Measurements from ENCODE around the gene MB21D2. TPM values are rescaled to one million over a fixed set of nuclear protein-coding genes. Genes with fewer than 3 reads are reported as not detected.
"Not testable (repeated sequence)": the region's sequence is repeated elsewhere in the genome, so short reads cannot be mapped to it uniquely, and the experiment has no call there.

The MB21D2 gene
- total and polyA plus RNA-seq, 10 donors = 0.59 to 3.5 (median 2.0) TPM

DNA sequence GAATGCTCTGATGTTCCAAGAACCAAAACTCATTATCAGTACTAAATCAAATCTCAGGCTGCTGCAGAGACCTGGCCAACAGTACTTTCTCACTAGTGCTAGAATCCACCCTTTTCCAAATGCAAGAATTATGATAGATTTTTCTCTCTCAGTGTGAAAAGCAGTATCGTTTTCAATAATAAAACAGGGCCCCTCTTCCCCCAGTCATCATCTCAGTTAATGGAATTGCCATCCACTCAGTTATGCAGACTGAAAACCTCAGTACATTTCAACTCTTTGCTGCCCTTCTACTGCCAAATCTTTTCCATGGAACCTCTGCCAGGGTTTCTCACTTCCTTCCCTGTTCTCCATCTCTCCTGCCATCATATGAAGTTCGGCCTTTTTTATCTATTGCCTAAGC, 117.9 kb downstream of the MB21D2 start:
- no peak for TF ChIP-seq POLR2AphosphoS5 (IDR thresholded peaks at IDR 0.05)
- Histone ChIP-seq H3K27me3 (replicated peaks in 1 of 7) (no peaks in the 10 kb centered on the region), H3K27ac (no peak overlapping the region), H3K4me3 (no peak overlapping the region), H3K4me1 (no peaks in the 10 kb centered on the region), H3K9me3 (no peaks in the 10 kb centered on the region), H3K36me3 (peaks cover 0 to 7% (median 0%) of the 10 kb centered on the region in 6 donors)
- no peak for DNase-seq
- intact Hi-C loops (cut with DNase I; ENCODE audit: low total_unique reads) = loop anchor here (5.0 kb wide), 1 partner anchor 332 kb away; no protein-coding TSS in a partner anchor
- WGBS, 5 donors = 69 to 91% (median 78%) methylated on average over 2 of the region's 2 CpGs

DNA sequence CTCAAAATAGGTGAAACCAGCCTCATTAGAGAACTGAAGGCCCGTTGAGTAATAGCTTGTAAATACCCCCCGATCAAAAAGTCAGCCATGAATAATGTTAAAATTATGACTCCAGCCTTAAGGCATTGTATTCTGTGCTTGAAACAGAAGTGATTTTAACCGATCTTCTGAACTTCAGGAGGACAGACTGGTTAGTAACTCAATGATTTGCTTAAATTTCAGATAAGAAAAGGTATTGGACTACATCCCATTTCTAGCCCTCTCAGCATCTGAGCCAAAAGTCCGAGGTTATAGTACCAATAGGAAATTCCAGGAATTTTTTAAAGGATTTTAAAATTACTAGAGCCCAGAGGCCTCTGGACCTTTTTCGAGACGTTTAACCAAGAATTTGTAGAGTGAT, 122.6 kb downstream of the MB21D2 start:
- no peak overlapping the region for H3K4me3 ChIP-seq
- no peak overlapping the region for H3K27ac ChIP-seq
- H3K36me3 ChIP-seq = peaks cover 0 to 7% (median 0%) of the 10 kb centered on the region in 6 donors
- H3K4me1 ChIP-seq = no peaks in the 10 kb centered on the region
- intact Hi-C loops (cut with DNase I; ENCODE audit: low total_unique reads) = no loop called here
- TF ChIP-seq POLR2A (IDR thresholded peaks at IDR 0.05) (no peak), POLR2AphosphoS5 (IDR thresholded peaks at IDR 0.05) (no peak)
- TF ChIP-seq, protein P1, sequence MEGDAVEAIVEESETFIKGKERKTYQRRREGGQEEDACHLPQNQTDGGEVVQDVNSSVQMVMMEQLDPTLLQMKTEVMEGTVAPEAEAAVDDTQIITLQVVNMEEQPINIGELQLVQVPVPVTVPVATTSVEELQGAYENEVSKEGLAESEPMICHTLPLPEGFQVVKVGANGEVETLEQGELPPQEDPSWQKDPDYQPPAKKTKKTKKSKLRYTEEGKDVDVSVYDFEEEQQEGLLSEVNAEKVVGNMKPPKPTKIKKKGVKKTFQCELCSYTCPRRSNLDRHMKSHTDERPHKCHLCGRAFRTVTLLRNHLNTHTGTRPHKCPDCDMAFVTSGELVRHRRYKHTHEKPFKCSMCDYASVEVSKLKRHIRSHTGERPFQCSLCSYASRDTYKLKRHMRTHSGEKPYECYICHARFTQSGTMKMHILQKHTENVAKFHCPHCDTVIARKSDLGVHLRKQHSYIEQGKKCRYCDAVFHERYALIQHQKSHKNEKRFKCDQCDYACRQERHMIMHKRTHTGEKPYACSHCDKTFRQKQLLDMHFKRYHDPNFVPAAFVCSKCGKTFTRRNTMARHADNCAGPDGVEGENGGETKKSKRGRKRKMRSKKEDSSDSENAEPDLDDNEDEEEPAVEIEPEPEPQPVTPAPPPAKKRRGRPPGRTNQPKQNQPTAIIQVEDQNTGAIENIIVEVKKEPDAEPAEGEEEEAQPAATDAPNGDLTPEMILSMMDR (IDR thresholded peaks at IDR 0.05 in 8 of 11, conservative IDR thresholded peaks at IDR 0.05 in 3 of 11) = no peak
- H3K27me3 ChIP-seq (replicated peaks in 1 of 7) = no peaks in the 10 kb centered on the region
- DNase-seq = no peak
- 67 to 84% (median 75%) methylated on average over 6 of the region's 6 CpGs for WGBS, 5 donors
- no peaks in the 10 kb centered on the region for H3K9me3 ChIP-seq

DNA sequence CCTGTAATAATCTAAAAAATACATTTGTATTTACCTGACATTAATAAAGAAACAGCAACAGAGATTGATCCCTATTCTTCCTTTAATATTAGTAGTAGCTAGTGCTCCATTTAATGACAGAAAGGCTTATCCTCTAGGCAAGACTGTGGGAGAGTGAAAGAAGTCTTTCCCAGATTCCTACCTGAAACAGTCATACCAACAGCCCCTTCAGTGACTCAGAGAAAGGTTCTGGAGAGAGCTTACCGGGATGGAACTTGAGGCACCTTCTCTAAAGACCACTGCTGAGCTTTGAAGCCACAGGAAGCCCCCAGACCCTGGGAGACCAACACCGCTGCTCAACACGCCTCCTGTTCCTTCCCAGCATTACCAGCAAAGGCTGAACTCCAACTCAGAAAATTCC, 123.4 kb downstream of the MB21D2 start:
- Histone ChIP-seq H3K4me1 (no peaks in the 10 kb centered on the region), H3K9me3 (no peaks in the 10 kb centered on the region), H3K4me3 (no peak overlapping the region), H3K27ac (no peak overlapping the region), H3K36me3 (peaks cover 0 to 7% (median 0%) of the 10 kb centered on the region in 6 donors), H3K27me3 (replicated peaks in 1 of 7) (no peaks in the 10 kb centered on the region)
- intact Hi-C loops (cut with DNase I; ENCODE audit: low total_unique reads) = no loop called here
- WGBS, 5 donors = 82 to 89% (median 85%) methylated on average over 3 of the region's 3 CpGs
- DNase-seq = no peak
- no peak for TF ChIP-seq POLR2A (IDR thresholded peaks at IDR 0.05)
- no peak for TF ChIP-seq POLR2AphosphoS5 (IDR thresholded peaks at IDR 0.05)
- TF ChIP-seq, protein P1 (IDR thresholded peaks at IDR 0.05 in 8 of 11, conservative IDR thresholded peaks at IDR 0.05 in 3 of 11) = no peak

DNA sequence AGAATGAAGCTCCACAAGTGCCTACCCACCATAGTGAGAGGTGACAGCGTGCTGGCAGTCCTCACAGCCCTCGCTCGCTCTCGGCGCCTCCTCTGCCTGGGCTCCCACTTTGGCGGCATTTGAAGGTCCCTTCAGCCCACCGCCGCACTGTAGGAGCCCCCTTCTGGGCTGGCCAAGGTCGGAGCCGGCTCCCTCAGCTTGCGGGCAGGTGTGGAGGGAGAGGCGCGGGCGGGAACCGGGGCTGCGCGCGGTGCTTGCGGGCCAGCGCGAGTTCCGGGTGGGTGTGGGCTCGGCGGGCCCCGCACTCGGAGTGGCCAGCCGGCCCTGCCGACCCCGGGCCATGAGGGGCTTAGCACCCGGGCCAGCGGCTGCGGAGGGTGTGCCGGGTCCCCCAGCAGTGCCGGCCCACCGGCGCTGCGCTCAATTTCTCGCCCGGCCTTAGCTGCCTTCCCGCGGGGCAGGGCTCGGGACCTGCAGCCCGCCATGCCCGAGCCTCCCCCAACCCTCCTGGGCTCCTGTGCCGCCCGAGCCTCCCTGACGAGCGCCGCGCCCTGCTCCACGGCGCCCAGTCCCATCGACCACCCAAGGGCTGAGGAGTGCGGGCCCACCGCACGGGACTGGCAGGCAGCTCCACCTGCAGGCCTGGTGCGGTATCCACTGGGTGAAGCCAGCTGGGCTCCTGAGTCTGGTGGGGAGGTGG, 128.7 kb downstream of the MB21D2 start:
- H3K9me3 ChIP-seq; intact Hi-C loops (cut with DNase I; ENCODE audit: low total_unique reads); DNase-seq; H3K4me1 ChIP-seq; H3K36me3 ChIP-seq; H3K27me3 ChIP-seq (replicated peaks in 1 of 7); H3K4me3 ChIP-seq; H3K27ac ChIP-seq: not testable (repeated sequence)
- WGBS, 5 donors = 91 to 96% (median 94%) methylated on average over 25 to 57 of the region's 57 CpGs

DNA sequence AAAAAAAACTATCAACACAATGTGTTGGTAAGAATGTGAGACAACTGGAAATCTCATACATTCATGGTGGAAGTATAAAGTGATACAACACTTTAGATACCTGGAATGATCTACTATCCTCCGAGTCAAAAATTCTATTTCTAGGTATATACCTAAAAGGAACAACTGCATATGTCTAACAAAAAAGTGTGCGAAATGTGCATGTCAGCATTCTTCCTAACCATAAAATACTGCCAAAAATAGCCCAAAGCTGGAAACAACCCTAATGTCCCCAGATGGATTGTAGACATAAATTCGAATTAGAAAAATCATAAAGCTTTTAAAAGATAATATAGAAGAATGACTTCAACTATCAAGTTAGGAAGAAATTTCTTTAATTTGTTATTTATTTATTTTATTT, 139.1 kb downstream of the MB21D2 start:
- TF ChIP-seq POLR2A (IDR thresholded peaks at IDR 0.05) (no peak), POLR2AphosphoS5 (IDR thresholded peaks at IDR 0.05) (no peak)
- TF ChIP-seq, protein P1 (IDR thresholded peaks at IDR 0.05 in 8 of 11, conservative IDR thresholded peaks at IDR 0.05 in 3 of 11) = no peak
- Histone ChIP-seq H3K4me3 (no peak overlapping the region), H3K4me1 (no peaks in the 10 kb centered on the region), H3K9me3 (peaks cover 0 to 31% (median 20%) of the 10 kb centered on the region in 8 donors), H3K36me3 (no peaks in the 10 kb centered on the region), H3K27ac (no peak overlapping the region), H3K27me3 (replicated peaks in 1 of 7) (no peaks in the 10 kb centered on the region)
- DNase-seq = no peak
- WGBS, 5 donors = 84 to 92% (median 87%) methylated on average over 3 of the region's 3 CpGs
- intact Hi-C loops (cut with DNase I; ENCODE audit: low total_unique reads) = loop anchor here (10.0 kb wide), 1 partner anchor 214 kb away; no protein-coding TSS in a partner anchor

DNA sequence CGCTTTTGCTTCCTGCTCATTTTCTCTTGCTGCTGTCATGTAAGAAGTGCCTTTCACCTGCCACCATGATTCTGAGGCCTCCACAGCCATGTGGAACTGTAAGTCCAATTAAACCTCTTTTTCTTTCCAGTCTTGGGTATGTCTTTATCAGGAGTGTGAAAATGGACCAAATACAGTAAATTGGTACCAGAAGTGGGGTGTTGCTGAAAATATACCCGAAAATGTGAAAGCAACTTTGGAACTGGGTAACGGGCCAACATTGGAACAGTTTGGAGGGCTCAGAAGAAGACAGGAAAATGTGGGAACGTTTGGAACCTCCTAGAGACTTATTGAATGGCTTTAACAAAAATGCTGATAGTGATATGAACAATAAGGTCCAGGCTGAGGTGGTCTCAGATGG, 143.3 kb downstream of the MB21D2 start:
- H3K27ac ChIP-seq; H3K36me3 ChIP-seq; DNase-seq; H3K4me3 ChIP-seq; H3K27me3 ChIP-seq (replicated peaks in 1 of 7); H3K4me1 ChIP-seq: not testable (repeated sequence)
- peaks cover 0 to 32% (median 20%) of the 10 kb centered on the region in 8 donors for H3K9me3 ChIP-seq
- intact Hi-C loops (cut with DNase I; ENCODE audit: low total_unique reads) = loop anchor here (10.0 kb wide), 1 partner anchor 210 kb away; no protein-coding TSS in a partner anchor
- 66 to 74% (median 73%) methylated on average over 4 of the region's 4 CpGs for WGBS, 5 donors
